ENCODE measurements around the gene CEP350.
"Not testable (repeated sequence)": the region's sequence is repeated elsewhere in the genome, so short reads cannot be mapped to it uniquely, and the experiment has no call there.

The CEP350 gene

GRCh38 chr1:180130651-180131050 lies 176.0 kb downstream of the CEP350 start:
- no peak for DNase-seq

- no peak for DNase-seq
Measured at GRCh38 chr1:180131510-180131909, 176.9 kb downstream of the CEP350 start.

GRCh38 chr1:180133193-180133592 lies 178.6 kb downstream of the CEP350 start:
- no peak for DNase-seq

- DNase-seq = not testable (repeated sequence)
Measured at GRCh38 chr1:180133688-180134087, 179.1 kb downstream of the CEP350 start.

GRCh38 chr1:180135535-180135934 lies 180.9 kb downstream of the CEP350 start:
- DNase-seq = no peak

GRCh38 chr1:180136331-180136967 lies 181.8 kb downstream of the CEP350 start:
- no peak for DNase-seq

GRCh38 chr1:180136968-180137356 lies 182.4 kb downstream of the CEP350 start:
- no peak for DNase-seq

GRCh38 chr1:180137776-180138175 lies 183.2 kb downstream of the CEP350 start:
- DNase-seq = no peak

GRCh38 chr1:180141381-180141934 lies 186.8 kb downstream of the CEP350 start:
- no peak for DNase-seq

GRCh38 chr1:180143359-180143758 lies 188.7 kb downstream of the CEP350 start:
- DNase-seq = no peak

- no peak for DNase-seq
Measured at GRCh38 chr1:180144659-180145357, 190.2 kb downstream of the CEP350 start.

GRCh38 chr1:180145446-180145845 lies 190.8 kb downstream of the CEP350 start:
- no peak for DNase-seq

GRCh38 chr1:180150982-180151381 lies 196.4 kb downstream of the CEP350 start:
- no peak for DNase-seq

- no peak for DNase-seq
Measured at GRCh38 chr1:180151508-180151907, 196.9 kb downstream of the CEP350 start.

GRCh38 chr1:180152588-180152987 lies 198.0 kb downstream of the CEP350 start:
- no peak for DNase-seq

GRCh38 chr1:180153032-180153431 lies 198.4 kb downstream of the CEP350 start:
- no peak for DNase-seq

- no peak for DNase-seq
Measured at GRCh38 chr1:180154003-180154324, 199.4 kb downstream of the CEP350 start.

GRCh38 chr1:180154325-180155181 lies 199.9 kb downstream of the CEP350 start, which contains the start of gene QSOX1:
Gene QSOX1 (plus strand): TSS chr1:180154869. CDS start chr1:180154908, 39 bp downstream.
- DNase-seq = peak; percentile 82

GRCh38 chr1:180155182-180155682 lies 200.6 kb downstream of the CEP350 start:
- DNase-seq = peak; percentile 31

GRCh38 chr1:180156201-180156600 lies 201.6 kb downstream of the CEP350 start:
- DNase-seq = no peak

- DNase-seq = no peak
Measured at GRCh38 chr1:180156631-180157091, 202.1 kb downstream of the CEP350 start.

GRCh38 chr1:180157108-180157507 lies 202.5 kb downstream of the CEP350 start:
- DNase-seq = no peak

GRCh38 chr1:180157576-180158057 lies 203.0 kb downstream of the CEP350 start:
- DNase-seq = no peak

Data from NCI-H2171 (cell line).